GM12872 (cell line): ENCODE data around the gene RICTOR.

Experiments used
- CTCF ChIP-seq: IDR thresholded peaks from 3 replicates; pipeline ENCODE4 v1.5.1; 2011; ENCODE audit warnings: low read depth, mild to moderate bottlenecking, low read length, moderate library complexity; ENCODE audit not compliant: insufficient read depth

RICTOR gene

GRCh38 chr5:39106322-39106721 lies 32.1 kb upstream of the RICTOR start:
- TF ChIP-seq CTCF: 0 out of 3 replicates have a peak, but pooled peaks have one; percentile 10

DNA sequence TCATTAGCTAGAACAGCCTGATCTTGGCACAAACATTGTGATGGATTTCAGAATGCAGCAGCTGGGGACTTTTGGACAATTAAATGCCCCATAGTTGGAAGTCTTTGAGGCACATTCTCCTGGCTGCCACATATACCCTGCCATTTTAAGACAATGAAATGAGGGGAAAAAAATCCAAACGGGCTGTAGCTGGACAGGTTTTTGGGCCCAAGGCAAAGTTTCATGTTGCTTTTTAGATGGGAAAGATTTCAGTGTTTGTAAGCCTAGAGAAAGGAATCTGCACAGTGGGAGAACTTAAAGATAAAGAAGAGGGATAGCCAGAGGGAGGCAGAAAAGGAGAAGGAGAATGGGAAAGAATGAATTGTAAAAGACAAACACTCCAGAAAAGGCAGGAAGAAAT lies 30.0 kb upstream of the RICTOR start:
- no peak for TF ChIP-seq CTCF

GRCh38 chr5:39102684-39103155 lies 28.5 kb upstream of the RICTOR start:
- no peak for TF ChIP-seq CTCF

DNA sequence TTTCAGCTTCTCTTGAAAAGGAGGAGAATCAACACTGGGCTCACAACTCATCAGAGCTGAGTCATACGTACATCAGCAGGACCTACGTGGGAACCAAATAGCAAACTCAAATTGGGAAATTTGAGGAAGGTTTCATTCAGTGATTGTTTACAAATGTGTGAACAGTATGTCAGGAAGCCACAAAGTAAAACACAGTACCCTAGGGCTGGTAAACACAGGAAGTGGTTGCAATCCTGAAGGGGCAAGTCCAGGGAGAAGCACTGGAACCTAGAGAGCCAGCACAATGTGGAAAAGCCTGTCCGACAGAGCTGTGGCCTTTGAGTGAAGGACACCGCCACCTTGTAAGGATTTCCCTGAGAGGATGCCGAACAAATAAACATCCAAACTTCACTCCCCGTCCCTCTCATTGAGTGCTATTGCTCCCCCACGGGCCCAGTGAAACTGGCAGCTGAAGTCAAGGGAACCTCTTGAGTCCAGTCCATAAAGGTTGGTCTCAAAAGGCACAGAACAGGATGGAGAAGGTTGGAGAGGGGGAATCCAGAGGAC lies 26.7 kb upstream of the RICTOR start:
- TF ChIP-seq CTCF: no peak

- no peak for TF ChIP-seq CTCF
Measured at GRCh38 chr5:39100301-39100850, 26.2 kb upstream of the RICTOR start.

DNA sequence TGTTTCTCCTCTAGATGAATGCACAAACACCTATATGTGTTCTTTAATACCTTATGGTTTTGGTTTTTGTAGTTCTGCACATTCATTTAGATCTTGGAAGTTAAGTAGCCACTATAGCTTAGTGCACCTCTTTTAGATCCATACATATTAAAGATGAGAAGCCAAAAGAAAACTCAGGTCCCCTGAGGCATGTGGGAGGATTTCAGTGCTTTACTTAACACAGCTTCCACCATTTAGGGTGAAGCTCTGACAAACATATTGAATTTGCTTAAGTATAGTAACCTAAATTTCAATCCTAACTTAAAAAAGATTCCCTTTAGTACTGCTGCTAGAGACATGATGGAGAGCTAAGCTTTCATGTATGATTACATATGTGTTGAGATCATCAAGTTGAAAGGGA lies 25.6 kb upstream of the RICTOR start:
- no peak for TF ChIP-seq CTCF

GRCh38 chr5:39093352-39093751 lies 19.2 kb upstream of the RICTOR start:
- TF ChIP-seq CTCF: no peak
